NCI-H526 treated with DMSO at 0.1 percent for 48 hours (cell line): ENCODE measurements around the gene THRAP3.
A peak's percentile ranks its signal among the peaks of the same experiment; 100 is the strongest.
"Not testable (repeated sequence)": the region's sequence is repeated elsewhere in the genome, so short reads cannot be mapped to it uniquely, and the experiment has no call there.

Experiments used
- DNase-seq: peaks from one replicate; lab custom pipeline; 2025; lab: John Stamatoyannopoulos, UW

THRAP3 gene, protein sequence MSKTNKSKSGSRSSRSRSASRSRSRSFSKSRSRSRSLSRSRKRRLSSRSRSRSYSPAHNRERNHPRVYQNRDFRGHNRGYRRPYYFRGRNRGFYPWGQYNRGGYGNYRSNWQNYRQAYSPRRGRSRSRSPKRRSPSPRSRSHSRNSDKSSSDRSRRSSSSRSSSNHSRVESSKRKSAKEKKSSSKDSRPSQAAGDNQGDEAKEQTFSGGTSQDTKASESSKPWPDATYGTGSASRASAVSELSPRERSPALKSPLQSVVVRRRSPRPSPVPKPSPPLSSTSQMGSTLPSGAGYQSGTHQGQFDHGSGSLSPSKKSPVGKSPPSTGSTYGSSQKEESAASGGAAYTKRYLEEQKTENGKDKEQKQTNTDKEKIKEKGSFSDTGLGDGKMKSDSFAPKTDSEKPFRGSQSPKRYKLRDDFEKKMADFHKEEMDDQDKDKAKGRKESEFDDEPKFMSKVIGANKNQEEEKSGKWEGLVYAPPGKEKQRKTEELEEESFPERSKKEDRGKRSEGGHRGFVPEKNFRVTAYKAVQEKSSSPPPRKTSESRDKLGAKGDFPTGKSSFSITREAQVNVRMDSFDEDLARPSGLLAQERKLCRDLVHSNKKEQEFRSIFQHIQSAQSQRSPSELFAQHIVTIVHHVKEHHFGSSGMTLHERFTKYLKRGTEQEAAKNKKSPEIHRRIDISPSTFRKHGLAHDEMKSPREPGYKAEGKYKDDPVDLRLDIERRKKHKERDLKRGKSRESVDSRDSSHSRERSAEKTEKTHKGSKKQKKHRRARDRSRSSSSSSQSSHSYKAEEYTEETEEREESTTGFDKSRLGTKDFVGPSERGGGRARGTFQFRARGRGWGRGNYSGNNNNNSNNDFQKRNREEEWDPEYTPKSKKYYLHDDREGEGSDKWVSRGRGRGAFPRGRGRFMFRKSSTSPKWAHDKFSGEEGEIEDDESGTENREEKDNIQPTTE

GRCh38 chr1:36223996-36224536 lies at the start of gene THRAP3:
Gene THRAP3, plus strand, starts transcription at chr1:36224443. Its CDS starts 58,121 bp downstream, at chr1:36282564.
- peak; percentile 100 for DNase-seq

- DNase-seq, result peak; percentile 49
Observed at GRCh38 chr1:36174713-36175112, 49.5 kb upstream of the THRAP3 start.

DNA sequence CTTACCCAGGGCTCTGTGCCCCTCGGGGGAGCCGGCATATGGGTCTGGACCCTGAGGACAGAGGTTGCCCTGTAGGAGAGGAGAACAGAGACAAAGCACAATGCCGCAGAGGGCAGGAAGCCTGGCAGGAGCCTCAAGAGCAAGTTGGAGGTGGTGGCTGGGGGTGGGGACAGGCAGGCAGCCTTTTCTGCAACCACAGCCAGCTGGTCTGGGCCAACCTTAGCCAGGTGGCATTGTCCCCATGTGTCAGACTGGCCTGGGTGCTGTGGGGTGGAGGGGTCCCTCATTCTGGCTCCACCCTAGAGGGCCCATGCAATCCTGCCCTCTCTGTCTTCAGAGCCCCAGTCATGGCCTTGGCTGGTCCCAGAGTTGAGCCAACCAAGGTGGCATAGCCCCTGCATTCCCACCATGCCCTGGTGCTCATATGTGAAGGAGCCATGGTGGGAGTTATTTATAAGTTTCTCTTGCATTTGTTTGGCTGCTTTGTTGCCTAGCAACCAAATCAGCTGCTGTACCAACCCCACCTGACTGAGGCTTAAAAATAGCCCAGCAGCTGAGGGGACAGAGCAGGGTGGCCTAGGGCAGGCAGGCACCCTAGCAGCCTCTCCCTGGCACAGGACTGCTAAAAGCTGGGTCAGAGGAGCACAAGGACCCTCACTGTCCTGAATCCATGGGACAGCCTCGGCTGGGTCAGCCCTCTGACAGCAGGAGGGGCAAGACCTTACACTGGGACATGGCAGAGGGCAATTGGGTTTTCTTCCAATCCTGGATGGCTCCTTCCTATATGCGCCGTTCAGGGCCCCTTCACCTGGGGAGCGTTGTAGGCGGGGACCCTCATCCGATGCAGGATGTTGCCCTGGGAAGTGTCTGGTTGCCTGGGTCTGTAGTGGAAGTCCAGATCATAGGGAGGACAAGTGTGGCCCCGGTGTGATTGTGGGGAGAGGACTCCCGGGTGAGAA lies 48.8 kb upstream of the THRAP3 start:
- DNase-seq, result peak; percentile 29

- no peak for DNase-seq
Observed at GRCh38 chr1:36176106-36176949, 47.9 kb upstream of the THRAP3 start.

GRCh38 chr1:36177589-36178431 lies 46.4 kb upstream of the THRAP3 start:
- no peak for DNase-seq

- DNase-seq, result peak; percentile 82
Observed at GRCh38 chr1:36178471-36179219, 45.6 kb upstream of the THRAP3 start.

DNA sequence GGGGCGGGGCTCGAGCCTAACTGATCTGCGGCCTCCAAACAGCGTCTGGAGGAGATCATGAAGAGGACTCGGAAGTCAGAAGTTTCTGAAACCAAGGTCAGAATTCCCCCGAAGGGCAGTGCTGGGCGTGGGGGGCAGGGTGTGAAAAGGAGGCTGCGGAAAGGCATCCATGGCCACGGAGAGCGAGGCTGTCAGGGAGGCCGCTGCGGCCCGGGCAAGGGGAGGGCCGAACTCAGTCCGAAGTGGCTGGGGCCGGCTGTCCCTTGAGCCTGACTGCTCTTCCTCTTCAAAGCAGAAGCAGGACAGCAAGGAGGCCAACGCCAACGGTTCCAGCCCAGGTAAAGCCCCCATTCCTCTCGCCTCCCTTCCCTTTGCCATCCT lies 45.0 kb upstream of the THRAP3 start:
- no peak for DNase-seq

- DNase-seq, result no peak
Observed at GRCh38 chr1:36182734-36183133, 41.5 kb upstream of the THRAP3 start.

GRCh38 chr1:36183309-36183856 lies 40.9 kb upstream of the THRAP3 start:
- DNase-seq, result no peak

DNA sequence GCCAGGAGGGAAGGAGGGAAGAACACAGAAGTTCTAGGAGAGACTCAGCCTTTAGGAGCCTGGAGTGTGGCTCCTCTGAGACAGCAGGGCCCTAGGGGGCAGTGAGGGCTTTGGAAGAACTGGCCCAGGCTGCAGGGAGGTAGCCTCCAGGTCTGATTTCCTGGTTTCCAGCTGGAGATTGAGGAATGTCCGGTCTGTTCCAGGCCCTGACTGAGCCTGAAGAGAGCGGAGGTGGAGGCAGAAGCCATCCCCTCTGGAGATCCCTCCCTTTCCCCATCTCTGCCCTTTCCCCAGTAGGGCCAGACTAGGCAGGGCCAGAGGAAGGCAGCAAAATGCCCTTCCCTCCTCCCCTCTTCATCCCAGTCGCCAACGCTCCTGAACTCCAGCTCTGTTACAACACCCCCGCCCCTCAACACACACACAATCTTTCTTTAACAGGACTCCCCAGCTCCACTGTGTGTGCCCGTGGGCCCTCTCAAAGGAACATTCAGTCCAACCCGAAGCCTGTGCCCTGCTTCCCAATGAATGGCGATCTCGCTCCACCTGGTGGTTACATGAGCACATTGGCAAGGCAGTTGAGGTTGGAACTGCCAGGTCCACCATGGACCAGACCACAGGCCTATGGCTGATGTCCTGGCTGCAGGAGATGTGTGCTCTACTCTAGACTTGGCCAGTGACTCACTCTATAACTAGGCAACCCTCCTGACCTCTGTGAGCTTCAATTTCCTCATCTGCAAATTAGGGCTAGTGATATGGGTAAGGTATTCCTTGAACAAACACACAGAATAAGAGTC lies 36.2 kb upstream of the THRAP3 start:
- DNase-seq, result peak; percentile 88

DNA sequence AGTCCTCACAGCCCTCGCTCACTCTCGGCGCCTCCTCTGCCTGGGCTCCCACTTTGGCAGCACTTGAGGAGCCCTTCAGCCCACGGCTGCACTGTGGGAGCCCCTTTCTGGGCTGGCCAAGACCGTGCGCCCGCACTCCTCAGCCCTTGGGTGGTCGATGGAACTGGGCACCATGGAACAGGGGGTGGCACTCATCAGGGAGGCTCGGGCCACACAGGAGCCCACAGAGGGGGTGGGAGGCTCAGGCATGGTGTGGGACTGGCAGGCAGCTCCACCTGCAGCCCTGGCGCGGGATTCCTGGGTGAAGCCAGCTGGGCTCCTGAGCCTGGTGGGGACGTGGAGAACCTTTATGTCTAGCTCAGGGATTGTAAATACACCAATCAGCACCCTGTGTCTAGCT lies 27.4 kb upstream of the THRAP3 start:
- DNase-seq, result not testable (repeated sequence)

DNA sequence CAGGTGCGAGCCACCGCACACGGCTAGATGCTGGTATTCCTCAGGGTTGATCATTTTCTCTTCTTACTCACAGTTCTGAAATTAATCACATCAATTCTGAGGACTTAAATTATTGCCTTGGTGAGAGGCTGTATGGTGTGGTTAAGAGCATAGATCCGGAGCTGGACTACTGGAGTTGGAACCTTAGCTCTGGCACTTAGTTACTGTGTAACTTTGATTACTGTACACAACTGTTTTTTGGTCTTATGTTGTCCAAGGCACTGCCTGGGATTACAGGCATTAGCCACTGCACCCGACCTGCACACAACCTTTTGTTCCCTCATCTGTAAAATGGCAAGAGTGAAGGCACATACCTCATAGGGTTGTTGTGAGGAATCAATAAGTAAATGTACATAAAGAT lies 25.6 kb upstream of the THRAP3 start:
- DNase-seq, result no peak

DNA sequence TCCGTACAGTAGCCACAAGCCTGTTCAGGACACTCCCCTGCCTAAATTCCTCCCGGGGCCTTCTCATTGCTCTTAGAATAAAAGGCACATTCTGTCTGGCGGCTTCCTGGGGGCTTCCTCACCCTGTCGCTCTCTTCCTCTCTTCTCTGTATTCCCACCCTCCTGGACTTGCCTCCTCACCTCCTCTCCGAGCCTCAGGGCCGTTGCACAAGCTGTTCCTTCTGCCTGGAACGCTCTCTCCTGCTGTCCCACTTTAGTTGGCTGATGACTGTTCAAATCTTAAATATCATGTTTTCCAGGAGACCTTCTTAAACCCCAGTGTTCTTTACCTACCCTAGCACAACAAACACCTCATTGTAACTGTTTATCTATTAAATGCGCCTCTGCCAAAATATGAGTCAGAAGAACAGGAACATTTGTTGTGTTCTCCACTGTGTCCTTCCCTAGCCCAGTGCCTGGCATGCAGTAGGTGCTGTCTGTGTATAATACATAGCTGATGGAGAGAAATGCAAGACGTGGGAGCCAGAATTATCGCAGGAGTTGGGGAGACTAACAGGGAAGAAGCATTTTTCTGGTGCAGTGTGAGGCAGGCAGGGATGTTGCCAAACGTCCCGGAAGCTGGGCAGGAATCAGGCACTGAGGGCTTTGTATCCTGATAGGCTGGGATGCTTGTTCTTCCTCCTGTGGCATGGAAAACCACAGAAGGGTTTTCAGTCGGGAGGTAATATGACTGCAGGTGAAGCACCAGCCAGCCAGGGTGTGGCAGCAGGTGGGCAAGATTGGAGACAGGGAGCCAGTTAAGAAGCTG lies 24.1 kb upstream of the THRAP3 start:
- peak; percentile 64 for DNase-seq

GRCh38 chr1:36203027-36203553 lies 21.2 kb upstream of the THRAP3 start:
- DNase-seq, result no peak

DNA sequence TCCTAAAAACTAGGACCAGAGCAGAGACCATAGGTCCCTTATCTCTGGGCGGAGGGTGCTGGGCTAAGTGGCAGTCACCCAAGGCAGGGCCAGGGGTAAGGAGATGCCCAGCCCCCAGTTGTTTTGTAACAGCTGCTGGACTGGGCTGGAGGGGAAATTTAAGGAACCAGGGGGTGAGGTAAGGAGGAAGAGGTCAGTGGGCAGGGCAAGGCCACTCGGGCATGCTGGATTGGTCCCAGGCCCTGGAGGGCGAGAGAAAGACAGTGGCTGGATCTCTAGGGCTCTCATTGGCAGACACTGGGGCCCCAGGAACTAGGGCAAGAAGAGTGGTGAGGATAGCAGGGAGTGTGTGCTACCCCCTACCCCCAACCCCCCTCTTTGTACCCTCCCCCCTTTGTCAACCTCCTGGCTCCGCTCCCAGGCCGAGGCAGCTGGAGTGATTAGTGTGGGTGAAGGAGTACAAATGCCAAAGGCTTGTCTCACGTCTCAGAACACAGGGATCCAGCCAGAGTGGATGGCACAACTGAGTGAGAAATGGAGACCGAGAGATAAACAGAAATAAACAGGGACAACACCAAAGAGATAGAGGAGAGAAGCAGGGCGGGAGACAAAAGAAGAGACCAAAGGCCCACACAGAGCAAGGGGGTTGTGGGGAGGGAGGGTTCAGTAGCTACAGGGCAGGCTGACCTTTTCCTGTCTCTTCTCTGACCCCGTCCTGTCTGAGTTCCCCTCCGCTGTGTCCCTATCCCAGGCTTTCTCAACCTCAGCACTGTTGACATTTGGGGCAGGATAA lies 20.5 kb upstream of the THRAP3 start:
- DNase-seq, result no peak
